Measurements from ENCODE around the gene MYL3.
A peak's percentile ranks its signal among the peaks of the same experiment; 100 is the strongest.

Gene MYL3

GRCh38 chr3:46847744-46848143, 15.5 kb downstream of the MYL3 start:
- H3K27me3 ChIP-seq (replicated peaks; ENCODE audit: insufficient read depth, low read length): 0 out of 2 replicates have a peak, but pooled peaks cover 5% of the 10 kb centered on the region
- DNase-seq: no peak
- peaks cover 7% of the 10 kb centered on the region; the same call in 1 of the 2 replicates for H3K4me1 ChIP-seq (ENCODE audit: low read length)
- no peaks in the 10 kb centered on the region for H3F3A ChIP-seq (ENCODE audit: insufficient read depth, low read length)
- no peak overlapping the region for H3K27ac ChIP-seq (ENCODE audit: low read length)
- no peak overlapping the region for H3K9ac ChIP-seq (ENCODE audit: low read length)
- no peaks in the 10 kb centered on the region for H3K36me3 ChIP-seq (replicated peaks; ENCODE audit: insufficient read depth, low read length)
- no peak overlapping the region for H3K4me3 ChIP-seq (ENCODE audit: low read length)
- no peaks in the 10 kb centered on the region for H3K9me2 ChIP-seq (replicated peaks; ENCODE audit: insufficient read depth, low read length)
- H2AFZ ChIP-seq (ENCODE audit: low read length): no peak overlapping the region
- H3K4me2 ChIP-seq (ENCODE audit: low read depth, low read length): no peak overlapping the region
- TF ChIP-seq EZH2 (optimal IDR thresholded peaks at IDR 0.05; ENCODE audit: low read depth, low read length) (no peak), CTCF (IDR thresholded peaks at IDR 0.05; ENCODE audit: low read length) (no peak), EZH2phosphoT487 (IDR thresholded peaks at IDR 0.05; ENCODE audit: low read length) (no peak)
- H4K20me1 ChIP-seq (ENCODE audit: insufficient read depth, low read length): no peaks in the 10 kb centered on the region
- H3K79me2 ChIP-seq (ENCODE audit: low read length): no peaks in the 10 kb centered on the region
- no peaks in the 10 kb centered on the region for H3K9me3 ChIP-seq (replicated peaks; ENCODE audit: insufficient read depth, low read length)

- Histone ChIP-seq H3K27ac (ENCODE audit: low read length) (no peak overlapping the region), H3K9me3 (replicated peaks; ENCODE audit: insufficient read depth, low read length) (no peaks in the 10 kb centered on the region), H3K9ac (ENCODE audit: low read length) (peak overlapping the region; percentile 60; the same call in 1 of the 2 replicates), H3K36me3 (replicated peaks; ENCODE audit: insufficient read depth, low read length) (no peaks in the 10 kb centered on the region), H3F3A (ENCODE audit: insufficient read depth, low read length) (no peaks in the 10 kb centered on the region), H3K4me3 (ENCODE audit: low read length) (peak overlapping the region; percentile 73), H2AFZ (ENCODE audit: low read length) (peak overlapping the region; percentile 98; the same call in 1 of the 2 replicates), H3K9me2 (replicated peaks; ENCODE audit: insufficient read depth, low read length) (no peaks in the 10 kb centered on the region), H3K4me1 (ENCODE audit: low read length) (peaks cover 7% of the 10 kb centered on the region; the same call in 1 of the 2 replicates), H4K20me1 (ENCODE audit: insufficient read depth, low read length) (no peaks in the 10 kb centered on the region), H3K79me2 (ENCODE audit: low read length) (no peaks in the 10 kb centered on the region), H3K27me3 (replicated peaks; ENCODE audit: insufficient read depth, low read length) (peaks cover 7% of the 10 kb centered on the region; the same call in 1 of the 2 replicates), H3K4me2 (ENCODE audit: low read depth, low read length) (peak overlapping the region; percentile 95)
- no peak for TF ChIP-seq EZH2 (optimal IDR thresholded peaks at IDR 0.05; ENCODE audit: low read depth, low read length)
- no peak for DNase-seq
These were observed 16.4 kb downstream of the MYL3 start for GRCh38 chr3:46846624-46847542.

GRCh38 chr3:46845860-46846623, 17.2 kb downstream of the MYL3 start:
- H3F3A ChIP-seq (ENCODE audit: insufficient read depth, low read length): no peaks in the 10 kb centered on the region

More at GRCh38 chr3:46845860-46846623, 17.2 kb downstream of the MYL3 start:
- Histone ChIP-seq H2AFZ (ENCODE audit: low read length) (peak overlapping the region; percentile 98), H3K9me3 (replicated peaks; ENCODE audit: insufficient read depth, low read length) (no peaks in the 10 kb centered on the region), H3K4me1 (ENCODE audit: low read length) (peaks cover 7% of the 10 kb centered on the region; the same call in 1 of the 2 replicates), H4K20me1 (ENCODE audit: insufficient read depth, low read length) (no peaks in the 10 kb centered on the region), H3K27ac (ENCODE audit: low read length) (no peak overlapping the region), H3K4me2 (ENCODE audit: low read depth, low read length) (peak overlapping the region; percentile 95), H3K79me2 (ENCODE audit: low read length) (no peaks in the 10 kb centered on the region), H3K4me3 (ENCODE audit: low read length) (peak overlapping the region; percentile 73), H3K9me2 (replicated peaks; ENCODE audit: insufficient read depth, low read length) (no peaks in the 10 kb centered on the region), H3K9ac (ENCODE audit: low read length) (peak overlapping the region; percentile 60), H3K27me3 (replicated peaks; ENCODE audit: insufficient read depth, low read length) (peaks cover 13% of the 10 kb centered on the region; the same call in 1 of the 2 replicates), H3K36me3 (replicated peaks; ENCODE audit: insufficient read depth, low read length) (no peaks in the 10 kb centered on the region)
- peak; percentile 31 for DNase-seq
- TF ChIP-seq CTCF (IDR thresholded peaks at IDR 0.05; ENCODE audit: low read length) (peak; percentile 41), EZH2phosphoT487 (IDR thresholded peaks at IDR 0.05; ENCODE audit: low read length) (no peak), EZH2 (optimal IDR thresholded peaks at IDR 0.05; ENCODE audit: low read depth, low read length) (no peak)
